ENCODE data around the gene GYS1.

GYS1 gene

GRCh38 chr19:49017666-49018351 is 24.7 kb upstream of the GYS1 start:
- DNase-seq (ENCODE audit: low read depth): peak; percentile 30

GRCh38 chr19:49017041-49017665 is 24.0 kb upstream of the GYS1 start, which contains the start of gene LHB:
Gene LHB (minus strand): TSS chr19:49017091. CDS start chr19:49017081, 10 bp downstream.
- DNase-seq (ENCODE audit: low read depth): no peak

- DNase-seq (ENCODE audit: low read depth): no peak
These were observed 23.1 kb upstream of the GYS1 start for GRCh38 chr19:49016067-49016839.

- DNase-seq (ENCODE audit: low read depth): no peak
These were observed 21.8 kb upstream of the GYS1 start for GRCh38 chr19:49014870-49015255.

GRCh38 chr19:49014123-49014869 is 21.2 kb upstream of the GYS1 start:
- DNase-seq (ENCODE audit: low read depth): no peak

GRCh38 chr19:49011194-49011593 is 18.1 kb upstream of the GYS1 start:
- DNase-seq (ENCODE audit: low read depth): no peak

GRCh38 chr19:49010453-49010852 is 17.3 kb upstream of the GYS1 start:
- DNase-seq (ENCODE audit: low read depth): no peak

- no peak for DNase-seq (ENCODE audit: low read depth)
These were observed 16.7 kb upstream of the GYS1 start for GRCh38 chr19:49009828-49010227.

GRCh38 chr19:49006905-49007304 is 13.8 kb upstream of the GYS1 start:
- no peak for DNase-seq (ENCODE audit: low read depth)

GRCh38 chr19:49004964-49005614 is 12.0 kb upstream of the GYS1 start:
- no peak for DNase-seq (ENCODE audit: low read depth)

- no peak for DNase-seq (ENCODE audit: low read depth)
These were observed 11.0 kb upstream of the GYS1 start for GRCh38 chr19:49004133-49004532.

GRCh38 chr19:48999481-49000325 is 6.6 kb upstream of the GYS1 start:
- DNase-seq (ENCODE audit: low read depth): peak; percentile 54

GRCh38 chr19:48997972-48998371 is 4.9 kb upstream of the GYS1 start:
- DNase-seq (ENCODE audit: low read depth): peak; percentile 25

GRCh38 chr19:48994035-48994386 is 902 bp upstream of the GYS1 start:
- no peak for DNase-seq (ENCODE audit: low read depth)

GRCh38 chr19:48992581-48993174 is 431 bp downstream of the GYS1 start:
- DNase-seq (ENCODE audit: low read depth): no peak

- no peak for DNase-seq (ENCODE audit: low read depth)
These were observed 1.1 kb downstream of the GYS1 start for GRCh38 chr19:48991873-48992580.

GRCh38 chr19:48991011-48991609 is 2.0 kb downstream of the GYS1 start:
- no peak for DNase-seq (ENCODE audit: low read depth)

- DNase-seq (ENCODE audit: low read depth): no peak
These were observed 2.7 kb downstream of the GYS1 start for GRCh38 chr19:48990400-48990799.

- no peak for DNase-seq (ENCODE audit: low read depth)
These were observed 3.3 kb downstream of the GYS1 start for GRCh38 chr19:48989701-48990291.
